Measurements from ENCODE around the gene THRSP. TPM values are rescaled to one million over a fixed set of nuclear protein-coding genes. Genes with fewer than 3 reads are reported as not detected.
"Not testable (repeated sequence)": the region's sequence is repeated elsewhere in the genome, so short reads cannot be mapped to it uniquely, and the experiment has no call there.

The THRSP gene
- total RNA-seq, 1 donor from 2014 or later = not detected

- no peak for DNase-seq (ENCODE audit: low read depth)
- no peak for TF ChIP-seq CTCF (IDR thresholded peaks at IDR 0.05; ENCODE audit: insufficient read depth, low read length, poor library complexity, severe bottlenecking)
- H3K4me3 ChIP-seq (ENCODE audit: low read depth, low read length) = peak within 1 kb of the TSS; percentile 53
- no peaks in the 10 kb centered on the region for H3K27me3 ChIP-seq (ENCODE audit: control insufficient read depth, insufficient read depth, low read length)
- H3K36me3 ChIP-seq (ENCODE audit: control insufficient read depth, insufficient read depth, low read length) = no peaks in the 10 kb centered on the region
Observed at GRCh38 chr11:78022397-78023396, 41.0 kb upstream of the THRSP start, which contains the start of gene KCTD14. TSS of gene KCTD14 (minus strand) at chr11:78023276. CDS start at chr11:78023249, 27 bp downstream.

- no peak for DNase-seq (ENCODE audit: low read depth)
- no peaks in the 10 kb centered on the region for H3K36me3 ChIP-seq (ENCODE audit: control insufficient read depth, insufficient read depth, low read length)
Observed at GRCh38 chr11:78023426-78023825, 40.2 kb upstream of the THRSP start.

GRCh38 chr11:78025378-78025777, 38.3 kb upstream of the THRSP start:
- no peaks in the 10 kb centered on the region for H3K27me3 ChIP-seq (ENCODE audit: control insufficient read depth, insufficient read depth, low read length)
- H3K4me3 ChIP-seq (ENCODE audit: low read depth, low read length) = no peak overlapping the region
- no peaks in the 10 kb centered on the region for H3K36me3 ChIP-seq (ENCODE audit: control insufficient read depth, insufficient read depth, low read length)
- no peak for DNase-seq (ENCODE audit: low read depth)
- no peak for TF ChIP-seq CTCF (IDR thresholded peaks at IDR 0.05; ENCODE audit: insufficient read depth, low read length, poor library complexity, severe bottlenecking)

More at GRCh38 chr11:78023426-78023825, 40.2 kb upstream of the THRSP start:
- Histone ChIP-seq H3K4me3 (ENCODE audit: low read depth, low read length) (peak overlapping the region; percentile 53), H3K27me3 (ENCODE audit: control insufficient read depth, insufficient read depth, low read length) (no peaks in the 10 kb centered on the region)
- no peak for TF ChIP-seq CTCF (IDR thresholded peaks at IDR 0.05; ENCODE audit: insufficient read depth, low read length, poor library complexity, severe bottlenecking)

- DNase-seq (ENCODE audit: low read depth) = no peak
- no peaks in the 10 kb centered on the region for H3K36me3 ChIP-seq (ENCODE audit: control insufficient read depth, insufficient read depth, low read length)
- no peak for TF ChIP-seq CTCF (IDR thresholded peaks at IDR 0.05; ENCODE audit: insufficient read depth, low read length, poor library complexity, severe bottlenecking)
- H3K4me3 ChIP-seq (ENCODE audit: low read depth, low read length) = no peak overlapping the region
- H3K27me3 ChIP-seq (ENCODE audit: control insufficient read depth, insufficient read depth, low read length) = no peaks in the 10 kb centered on the region
Observed at GRCh38 chr11:78027759-78028158, 35.9 kb upstream of the THRSP start.

- H3K36me3 ChIP-seq (ENCODE audit: control insufficient read depth, insufficient read depth, low read length); H3K4me3 ChIP-seq (ENCODE audit: low read depth, low read length); H3K27me3 ChIP-seq (ENCODE audit: control insufficient read depth, insufficient read depth, low read length); DNase-seq (ENCODE audit: low read depth): not testable (repeated sequence)
Observed at GRCh38 chr11:78028423-78028822, 35.2 kb upstream of the THRSP start.

GRCh38 chr11:78030429-78031325, 33.0 kb upstream of the THRSP start:
- no peaks in the 10 kb centered on the region for H3K36me3 ChIP-seq (ENCODE audit: control insufficient read depth, insufficient read depth, low read length)
- no peaks in the 10 kb centered on the region for H3K27me3 ChIP-seq (ENCODE audit: control insufficient read depth, insufficient read depth, low read length)
- no peak overlapping the region for H3K4me3 ChIP-seq (ENCODE audit: low read depth, low read length)
- no peak for TF ChIP-seq CTCF (IDR thresholded peaks at IDR 0.05; ENCODE audit: insufficient read depth, low read length, poor library complexity, severe bottlenecking)
- no peak for DNase-seq (ENCODE audit: low read depth)

Measured in kidney epithelial cell (primary cell).